CD4-positive, CD25-positive, alpha-beta regulatory T cell (primary cell): ENCODE measurements around the gene ELMOD1. TPM values are rescaled to one million over a fixed set of nuclear protein-coding genes. Genes with fewer than 3 reads are reported as not detected.

Experiments used
- ATAC-seq, 2 donors: fragments of 150-1000 bp; cut with Tn5 transposase; one replicate each; pipeline ENCODE4 v1.10.0; 2021; ENCODE audit warnings: low read depth in 2 of 2, moderate number of reproducible peaks in 2 of 2, moderate library complexity in 1 of 2
- DNase-seq, 3 donors: peaks; one replicate each; pipeline versions ENCODE4 v3.0.0 to v3.0.0-alpha.2; 2012 to 2022; ENCODE audit warnings: mixed read lengths in 1 of 3
- H3K27ac ChIP-seq: one replicate; pipeline ENCODE4 v1.7.0; 2013; ENCODE audit warnings: mild to moderate bottlenecking, low read length; ENCODE audit not compliant: insufficient read depth, poor library complexity, severe bottlenecking
- H3K27me3 ChIP-seq: one replicate; pipeline ENCODE4 v1.7.0; 2013; ENCODE audit warnings: low read length; ENCODE audit not compliant: control insufficient read depth, insufficient read depth
- H3K36me3 ChIP-seq: one replicate; pipeline ENCODE4 v1.7.0; 2013; ENCODE audit warnings: mild to moderate bottlenecking, low read length, moderate library complexity; ENCODE audit not compliant: control insufficient read depth, insufficient read depth
- H3K4me1 ChIP-seq: 2 replicates; pipeline ENCODE4 v1.7.0; 2013; ENCODE audit warnings: mild to moderate bottlenecking, low read length; ENCODE audit not compliant: insufficient read depth, control insufficient read depth, poor library complexity, severe bottlenecking
- H3K4me3 ChIP-seq: one replicate; pipeline ENCODE4 v1.7.0; 2013; ENCODE audit warnings: low read depth, mild to moderate bottlenecking, low read length, moderate library complexity
- H3K9me3 ChIP-seq, 2 experiments: 1 replicate in 1 of 2; 2 replicates in 1 of 2; pipeline ENCODE4 v1.7.0; 2013; ENCODE audit warnings: low read length in 2 of 2, mild to moderate bottlenecking in 1 of 2, moderate library complexity in 1 of 2; ENCODE audit not compliant: control insufficient read depth in 2 of 2
- H3K27ac Mint-ChIP-seq, 3 donors: one replicate each; pipeline ENCODE4 v1.8.0; 2020 to 2022; ENCODE audit warnings: mild to moderate bottlenecking in 3 of 3, mixed read lengths in 3 of 3, moderate library complexity in 2 of 3
- H3K27me3 Mint-ChIP-seq: one replicate; pipeline ENCODE4 v1.8.0; 2022; ENCODE audit warnings: mild to moderate bottlenecking, mixed read lengths
- H3K36me3 Mint-ChIP-seq: one replicate; pipeline ENCODE4 v1.8.0; 2020; ENCODE audit warnings: mixed read lengths
- H3K4me1 Mint-ChIP-seq, 4 donors: one replicate each; pipeline ENCODE4 v1.8.0; 2020 to 2022; ENCODE audit warnings: mixed read lengths in 4 of 4, mild to moderate bottlenecking in 1 of 4
- H3K4me3 Mint-ChIP-seq, 4 donors: one replicate each; pipeline ENCODE4 v1.8.0; 2020 to 2022; ENCODE audit warnings: mild to moderate bottlenecking in 4 of 4, mixed read lengths in 4 of 4, moderate library complexity in 3 of 4
- H3K9me3 Mint-ChIP-seq, 7 donors: one replicate each; pipeline ENCODE4 v1.8.0; 2020 to 2022; ENCODE audit warnings: mixed read lengths in 7 of 7, mild to moderate bottlenecking in 3 of 7, moderate library complexity in 2 of 7
- polyA plus RNA-seq, 4 donors: library from polyadenylated mRNA; unstranded; fragments of 300-500 nt; fragmentation: Illumina TruSeq; gene quantifications; one replicate each; pipeline ENCODE4 v1.2.3, GENCODE V29; 2021
- total RNA-seq: library from RNA; stranded (reverse); gene quantifications from one replicate; pipeline ENCODE4 v1.2.3, GENCODE V29; 2022

The ELMOD1 gene
- total RNA-seq, result not detected
- not detected for polyA plus RNA-seq

DNA sequence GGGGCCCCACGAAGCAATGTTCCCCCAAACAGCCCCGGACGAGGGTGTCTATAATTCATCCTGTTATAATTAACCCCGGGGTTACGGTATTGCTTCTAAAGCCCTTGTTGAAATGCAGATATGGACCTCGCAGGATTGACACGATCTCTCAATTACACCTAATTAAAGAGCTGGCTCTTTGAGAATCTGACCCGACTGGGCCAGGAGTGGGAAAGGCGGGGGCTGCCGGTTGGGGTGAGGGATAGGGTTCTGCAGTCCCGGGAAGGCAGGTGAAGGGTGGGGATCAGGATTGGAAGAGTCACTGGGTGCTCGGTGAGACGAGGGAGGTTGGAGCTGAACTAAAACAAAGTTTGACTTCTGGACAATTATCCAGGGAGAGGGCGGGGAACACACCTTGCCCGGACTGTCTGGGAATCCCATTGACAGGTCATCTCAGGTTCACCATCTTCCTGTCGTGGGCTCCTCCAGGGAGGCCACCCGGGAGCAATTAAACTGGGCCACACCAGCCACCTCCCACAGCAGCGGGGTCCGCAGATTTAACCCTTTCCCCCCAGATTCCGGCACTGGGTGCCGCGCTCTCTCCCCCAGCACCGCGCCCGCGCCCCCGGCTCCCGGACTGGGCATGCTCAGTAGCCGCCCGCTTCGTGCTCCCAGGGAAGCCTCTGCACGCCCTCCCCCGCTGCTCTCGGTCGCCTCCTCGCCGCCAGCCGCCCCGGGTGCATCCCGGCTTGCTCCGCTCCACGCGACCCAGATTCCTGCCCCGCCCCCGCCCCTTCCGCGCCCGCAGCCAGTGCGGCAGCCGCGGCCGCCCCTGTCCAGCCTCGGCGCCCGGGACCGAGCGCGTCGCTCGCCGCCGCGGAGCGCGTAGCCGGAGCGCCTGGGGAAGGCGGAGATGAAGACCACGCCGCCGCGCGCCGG lies at the start of gene ELMOD1:
ELMOD1 (plus strand) TSS at position 688 of the 918 bp plus-strand sequence. CDS start 27,043 bp downstream, outside the sequence.
- H3K36me3 Mint-ChIP-seq, result no peaks in the 10 kb centered on the region
- H3K27me3 Mint-ChIP-seq, result peaks cover 84% of the 10 kb centered on the region
- peak within 1 kb of the TSS in 1 of 3 donors; percentile 49 for H3K27ac Mint-ChIP-seq
- peaks cover 71% of the 10 kb centered on the region for H3K27me3 ChIP-seq
- H3K9me3 ChIP-seq, result peaks cover 5 to 6% of the 10 kb centered on the region in 2 experiments
- H3K4me1 Mint-ChIP-seq, result peaks cover 9 to 32% (median 23%) of the 10 kb centered on the region in 4 donors
- H3K4me1 ChIP-seq, result peaks cover 26% of the 10 kb centered on the region
- ATAC-seq (peak; percentile 20 to 29), DNase-seq (peak in 1 of 3 donors; percentile 24)
- peaks cover 0 to 6% (median 0%) of the 10 kb centered on the region in 7 donors for H3K9me3 Mint-ChIP-seq
- no peaks in the 10 kb centered on the region for H3K36me3 ChIP-seq
- peak within 1 kb of the TSS; percentile 73 to 91 (median 87) for H3K4me3 Mint-ChIP-seq
- H3K4me3 ChIP-seq, result peak within 1 kb of the TSS; percentile 47
- no peak within 1 kb of the TSS for H3K27ac ChIP-seq

DNA sequence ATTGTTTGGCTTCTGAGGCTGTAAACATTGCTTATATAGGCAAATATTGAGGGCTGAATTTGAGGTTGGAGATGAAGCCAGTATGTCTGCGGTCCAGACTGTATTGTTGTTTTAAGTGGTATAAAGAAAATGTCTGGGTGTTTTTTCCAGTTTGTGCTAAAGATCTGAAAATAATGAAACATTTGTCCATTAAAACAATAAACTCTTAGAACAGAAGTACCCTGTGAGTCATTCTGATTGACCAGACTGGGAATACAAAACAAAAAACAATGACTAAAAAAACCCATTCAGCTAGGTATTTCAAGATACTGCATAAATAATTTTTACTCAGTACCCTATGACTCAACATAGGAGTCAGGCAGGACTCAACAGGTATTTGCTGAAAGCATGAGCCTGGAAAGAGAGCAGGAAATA lies 45.8 kb upstream of the ELMOD1 start:
- DNase-seq (no peak), ATAC-seq (no peak)
- Mint-ChIP-seq H3K9me3 (no peaks in the 10 kb centered on the region), H3K4me1 (peaks cover 4 to 17% (median 10%) of the 10 kb centered on the region in 4 donors), H3K27ac (no peak overlapping the region), H3K4me3 (no peak overlapping the region), H3K36me3 (peaks cover 51% of the 10 kb centered on the region), H3K27me3 (no peaks in the 10 kb centered on the region)
- Histone ChIP-seq H3K4me1 (no peaks in the 10 kb centered on the region), H3K36me3 (peaks cover 18% of the 10 kb centered on the region), H3K4me3 (no peak overlapping the region), H3K9me3 (no peaks in the 10 kb centered on the region), H3K27me3 (no peaks in the 10 kb centered on the region), H3K27ac (no peak overlapping the region)

DNA sequence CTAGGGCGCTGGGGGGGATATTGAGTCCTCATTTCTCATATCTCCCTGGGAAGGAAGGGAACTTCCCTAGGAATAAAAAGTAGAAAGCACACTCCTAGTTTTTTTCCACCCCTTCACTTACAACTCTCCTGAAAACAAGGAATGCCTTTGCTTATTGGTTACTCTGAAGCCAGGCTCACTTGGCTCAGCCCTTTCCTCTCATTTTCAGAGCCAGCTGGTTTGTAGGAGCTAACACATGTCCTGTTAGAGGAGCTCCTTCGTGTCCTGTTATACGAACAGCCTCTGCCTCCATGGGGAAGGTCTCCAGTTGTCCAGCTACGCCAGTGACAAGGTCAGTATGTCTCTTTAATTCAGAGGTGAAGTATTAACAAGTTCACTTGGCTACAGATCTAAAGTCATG lies 43.0 kb upstream of the ELMOD1 start:
- Histone ChIP-seq H3K9me3 (no peaks in the 10 kb centered on the region), H3K4me3 (no peak overlapping the region), H3K27me3 (no peaks in the 10 kb centered on the region), H3K27ac (no peak overlapping the region), H3K36me3 (peaks cover 42% of the 10 kb centered on the region), H3K4me1 (no peaks in the 10 kb centered on the region)
- peaks cover 4 to 12% (median 10%) of the 10 kb centered on the region in 4 donors for H3K4me1 Mint-ChIP-seq
- H3K27me3 Mint-ChIP-seq, result no peaks in the 10 kb centered on the region
- no peak overlapping the region for H3K4me3 Mint-ChIP-seq
- H3K36me3 Mint-ChIP-seq, result peaks cover 47% of the 10 kb centered on the region
- ATAC-seq, result no peak
- DNase-seq, result no peak
- no peak overlapping the region for H3K27ac Mint-ChIP-seq
- no peaks in the 10 kb centered on the region for H3K9me3 Mint-ChIP-seq

DNA sequence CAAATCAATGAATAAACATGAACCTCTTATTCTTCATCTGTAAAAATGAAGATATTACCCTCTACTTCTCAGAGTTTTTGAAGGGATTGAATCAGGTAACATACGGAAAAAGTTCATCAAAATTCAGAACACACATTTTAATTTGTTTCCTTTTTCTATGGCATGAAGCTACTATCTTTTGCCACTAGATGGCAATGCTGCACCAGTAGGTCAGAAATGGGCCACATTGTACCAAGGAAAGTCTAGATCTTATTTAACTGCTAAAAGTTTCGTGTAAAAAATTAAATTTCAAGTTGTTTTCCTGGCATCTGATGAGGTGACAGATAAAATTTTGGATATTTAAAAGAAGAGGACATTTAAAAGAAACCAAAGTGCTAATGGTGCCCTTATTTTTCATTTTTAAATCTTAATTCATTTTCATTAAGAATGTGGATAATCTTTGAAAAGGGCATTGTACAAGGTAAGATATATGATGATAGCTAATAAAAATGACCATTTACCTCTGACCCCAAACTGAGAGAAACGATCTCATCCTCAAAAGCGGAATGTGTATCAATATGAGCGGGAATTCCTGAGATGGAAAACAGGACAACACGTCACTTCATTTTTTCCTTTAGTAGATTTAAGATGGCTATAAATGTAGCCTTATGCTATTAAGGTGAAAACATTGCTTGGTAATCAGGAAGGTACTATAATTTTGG lies 41.5 kb upstream of the ELMOD1 start:
- H3K36me3 ChIP-seq, result peaks cover 56% of the 10 kb centered on the region
- H3K27me3 ChIP-seq, result no peaks in the 10 kb centered on the region
- Mint-ChIP-seq H3K36me3 (peaks cover 45% of the 10 kb centered on the region), H3K4me1 (peaks cover 4 to 12% (median 10%) of the 10 kb centered on the region in 4 donors), H3K27ac (peak overlapping the region in 1 of 3 donors; percentile 54), H3K4me3 (no peak overlapping the region), H3K27me3 (no peaks in the 10 kb centered on the region), H3K9me3 (no peaks in the 10 kb centered on the region)
- DNase-seq (peak; percentile 10 to 58 (median 41)), ATAC-seq (peak in 1 of 2 donors; percentile 44)
- no peak overlapping the region for H3K4me3 ChIP-seq
- H3K9me3 ChIP-seq, result no peaks in the 10 kb centered on the region
- no peak overlapping the region for H3K27ac ChIP-seq
- H3K4me1 ChIP-seq, result no peaks in the 10 kb centered on the region

DNA sequence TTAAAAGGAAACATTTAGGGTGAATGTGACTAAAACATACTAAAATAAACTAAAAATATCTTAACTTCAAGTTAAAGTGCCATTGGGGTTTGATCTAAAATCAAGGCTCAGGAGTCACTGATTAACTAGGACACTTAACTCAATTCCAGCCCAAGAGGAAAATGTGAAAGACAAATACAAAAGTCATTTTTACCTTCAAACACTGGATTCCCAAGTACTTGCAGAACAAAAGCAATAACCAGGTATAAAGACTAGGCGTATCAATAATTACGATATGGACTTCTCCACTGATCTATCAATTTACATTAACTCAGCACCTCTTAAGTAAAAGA lies 41.0 kb upstream of the ELMOD1 start:
- H3K4me1 Mint-ChIP-seq, result peaks cover 4 to 10% (median 9%) of the 10 kb centered on the region in 4 donors
- H3K4me3 Mint-ChIP-seq, result no peak overlapping the region
- ATAC-seq (no peak), DNase-seq (no peak)
- no peak overlapping the region for H3K27ac Mint-ChIP-seq
- Histone ChIP-seq H3K27me3 (no peaks in the 10 kb centered on the region), H3K9me3 (no peaks in the 10 kb centered on the region), H3K36me3 (peaks cover 61% of the 10 kb centered on the region), H3K4me1 (no peaks in the 10 kb centered on the region), H3K4me3 (no peak overlapping the region), H3K27ac (no peak overlapping the region)
- no peaks in the 10 kb centered on the region for H3K9me3 Mint-ChIP-seq
- no peaks in the 10 kb centered on the region for H3K27me3 Mint-ChIP-seq
- peaks cover 40% of the 10 kb centered on the region for H3K36me3 Mint-ChIP-seq

DNA sequence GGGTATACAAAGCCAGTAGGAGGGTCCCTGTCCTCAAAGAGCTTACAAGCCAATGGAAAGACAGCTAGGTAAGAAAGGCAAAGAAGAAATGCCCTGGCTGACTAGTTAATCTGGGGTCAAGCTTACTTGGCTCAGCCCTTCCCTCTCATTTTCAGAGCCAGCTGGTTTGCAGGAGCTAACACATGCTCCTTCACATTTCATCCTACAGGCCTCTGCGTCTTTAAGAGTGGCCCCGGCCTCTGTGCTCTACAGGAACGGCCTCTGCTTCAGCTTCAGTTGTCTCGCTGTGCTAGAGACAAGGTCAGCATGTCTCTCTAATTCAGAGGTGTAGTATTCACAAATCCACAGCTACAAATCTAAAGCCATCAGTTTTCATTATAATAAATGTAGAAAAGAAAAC lies 40.6 kb upstream of the ELMOD1 start:
- DNase-seq (no peak), ATAC-seq (no peak)
- H3K27me3 Mint-ChIP-seq, result no peaks in the 10 kb centered on the region
- no peak overlapping the region for H3K4me3 Mint-ChIP-seq
- no peaks in the 10 kb centered on the region for H3K9me3 Mint-ChIP-seq
- Histone ChIP-seq H3K4me1 (no peaks in the 10 kb centered on the region), H3K27ac (no peak overlapping the region), H3K9me3 (no peaks in the 10 kb centered on the region), H3K27me3 (no peaks in the 10 kb centered on the region), H3K36me3 (peaks cover 62% of the 10 kb centered on the region), H3K4me3 (no peak overlapping the region)
- H3K36me3 Mint-ChIP-seq, result peaks cover 38% of the 10 kb centered on the region
- no peak overlapping the region for H3K27ac Mint-ChIP-seq
- peaks cover 4 to 10% (median 7%) of the 10 kb centered on the region in 4 donors for H3K4me1 Mint-ChIP-seq

DNA sequence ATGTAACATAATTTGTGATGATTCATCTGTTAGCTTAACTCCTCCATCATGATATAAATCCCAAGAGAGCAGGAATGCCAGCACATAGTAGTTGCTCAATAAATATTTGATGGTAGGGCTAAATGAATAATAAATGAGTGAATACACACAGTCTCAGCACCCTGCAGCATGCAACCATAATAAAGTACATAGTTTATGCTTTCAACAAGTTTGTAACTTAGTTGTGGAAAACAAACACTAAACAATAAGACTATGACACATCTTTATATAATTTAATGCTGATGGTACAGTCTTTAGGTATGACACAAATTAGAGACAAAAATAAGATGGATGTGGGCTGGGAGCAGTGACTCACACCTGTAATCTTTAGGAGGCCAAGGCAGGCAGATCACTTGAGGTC lies 29.3 kb upstream of the ELMOD1 start:
- H3K4me3 Mint-ChIP-seq, result peak overlapping the region in 1 of 4 donors; percentile 47
- H3K27ac Mint-ChIP-seq, result peak overlapping the region in 1 of 3 donors; percentile 19
- H3K9me3 ChIP-seq, result no peaks in the 10 kb centered on the region
- H3K9me3 Mint-ChIP-seq, result no peaks in the 10 kb centered on the region
- H3K27me3 ChIP-seq, result no peaks in the 10 kb centered on the region
- no peak overlapping the region for H3K4me3 ChIP-seq
- H3K4me1 ChIP-seq, result peaks cover 27% of the 10 kb centered on the region
- H3K36me3 ChIP-seq, result peaks cover 23% of the 10 kb centered on the region
- no peak overlapping the region for H3K27ac ChIP-seq
- peaks cover 7% of the 10 kb centered on the region for H3K36me3 Mint-ChIP-seq
- ATAC-seq (no peak), DNase-seq (no peak)
- no peaks in the 10 kb centered on the region for H3K27me3 Mint-ChIP-seq
- H3K4me1 Mint-ChIP-seq, result peaks cover 22 to 62% (median 51%) of the 10 kb centered on the region in 4 donors
